HG02981 (cell line): ENCODE measurements around the gene CSNK2B.
"Not testable (repeated sequence)": the region's sequence is repeated elsewhere in the genome, so short reads cannot be mapped to it uniquely, and the experiment has no call there.

Source experiments
- ATAC-seq: cut with Tn5 transposase; IDR thresholded peaks from one replicate; pipeline ENCODE4 v1.9.1; 2021; ENCODE audit warnings: mild to moderate bottlenecking, moderate library complexity; ENCODE audit not compliant: unreplicated experiment

The CSNK2B gene

GRCh38 chr6:31687860-31688693 lies 22.2 kb downstream of the CSNK2B start:
- no peak for ATAC-seq

GRCh38 chr6:31689249-31690110 lies 23.6 kb downstream of the CSNK2B start:
- no peak for ATAC-seq

GRCh38 chr6:31690231-31691077 lies 24.6 kb downstream of the CSNK2B start:
- no peak for ATAC-seq

- no peak for ATAC-seq
These were observed 25.2 kb downstream of the CSNK2B start for GRCh38 chr6:31691078-31691463.

- no peak for ATAC-seq
These were observed 25.8 kb downstream of the CSNK2B start for GRCh38 chr6:31691564-31692108.

GRCh38 chr6:31692353-31692752 lies 26.5 kb downstream of the CSNK2B start:
- no peak for ATAC-seq

- ATAC-seq = no peak
These were observed 27.0 kb downstream of the CSNK2B start for GRCh38 chr6:31692886-31693285.

GRCh38 chr6:31693535-31693934 lies 27.7 kb downstream of the CSNK2B start:
- no peak for ATAC-seq

GRCh38 chr6:31697555-31697954 lies 31.7 kb downstream of the CSNK2B start:
- ATAC-seq = no peak

GRCh38 chr6:31700740-31701401 lies 35.0 kb downstream of the CSNK2B start:
- no peak for ATAC-seq

GRCh38 chr6:31701666-31702404 lies 36.0 kb downstream of the CSNK2B start:
- no peak for ATAC-seq

GRCh38 chr6:31702405-31702818 lies 36.5 kb downstream of the CSNK2B start:
- ATAC-seq = no peak

- ATAC-seq = peak; percentile 81
These were observed 37.2 kb downstream of the CSNK2B start, which contains the start of gene ABHD16A for GRCh38 chr6:31702819-31703716. Gene ABHD16A (minus strand): TSS chr6:31703324. CDS start chr6:31703281, 43 bp downstream.

GRCh38 chr6:31705931-31706330 lies 40.1 kb downstream of the CSNK2B start:
- no peak for ATAC-seq

- no peak for ATAC-seq
These were observed 40.7 kb downstream of the CSNK2B start, which contains the start of gene LY6G6F for GRCh38 chr6:31706599-31706998. Gene LY6G6F (plus strand): TSS chr6:31706866. CDS start chr6:31706907, 41 bp downstream.

- no peak for ATAC-seq
These were observed 41.8 kb downstream of the CSNK2B start for GRCh38 chr6:31707701-31708100.

- no peak for ATAC-seq
These were observed 42.3 kb downstream of the CSNK2B start for GRCh38 chr6:31708224-31708623.

GRCh38 chr6:31709157-31709556 lies 43.3 kb downstream of the CSNK2B start:
- not testable (repeated sequence) for ATAC-seq
